Measurements from ENCODE around the gene SIL1.

GRCh38 chr5:138947780-138948179, 250.4 kb downstream of the SIL1 start:
- TF ChIP-seq POLR2A (IDR thresholded peaks at IDR 0.05; ENCODE audit: low read depth, low read length): no peak
- TF ChIP-seq POLR2AphosphoS5 (IDR thresholded peaks at IDR 0.05; ENCODE audit: low read depth, low read length): no peak
- no peak for TF ChIP-seq TAF1 (IDR thresholded peaks at IDR 0.05; ENCODE audit: borderline replicate concordance, low read depth, low read length)
